Measurements from ENCODE around the gene PDE2A. TPM values are rescaled to one million over a fixed set of nuclear protein-coding genes. Genes with fewer than 3 reads are reported as not detected.
A peak's percentile ranks its signal among the peaks of the same experiment; 100 is the strongest.
"Not testable (repeated sequence)": the region's sequence is repeated elsewhere in the genome, so short reads cannot be mapped to it uniquely, and the experiment has no call there.

PDE2A gene
- total RNA-seq, 2 donors from 2014 or later, result 3.7 to 13.3 TPM

GRCh38 chr11:72562431-72562830, 111.8 kb downstream of the PDE2A start:
- Histone ChIP-seq H3K27ac (ENCODE audit: low read depth, low read length) (no peak overlapping the region), H3K4me1 (ENCODE audit: control insufficient read depth, insufficient read depth, low read length) (no peaks in the 10 kb centered on the region), H3K36me3 (ENCODE audit: control insufficient read depth, insufficient read depth, low read length) (no peaks in the 10 kb centered on the region), H3K9me3 (ENCODE audit: control insufficient read depth, low read length) (no peaks in the 10 kb centered on the region), H3K27me3 (ENCODE audit: control insufficient read depth, insufficient read depth, low read length, poor library complexity, severe bottlenecking) (peaks cover 13% of the 10 kb centered on the region), H3K9ac (ENCODE audit: extremely low read depth, low read length, poor library complexity, severe bottlenecking) (no peak overlapping the region), H3K4me3 (ENCODE audit: low read length) (no peak overlapping the region)
- no peak for DNase-seq
- WGBS, 2 experiments (ENCODE audit: insufficient coverage in 1 of 2, insufficient read length in 1 of 2), result 89 to 96% methylated on average over 3 of the region's 3 CpGs
- H3K4me1 Mint-ChIP-seq, result peaks cover 7% of the 10 kb centered on the region
- peaks cover 5% of the 10 kb centered on the region for H3K27me3 Mint-ChIP-seq (ENCODE audit: insufficient read depth)
- no peaks in the 10 kb centered on the region for H3K36me3 Mint-ChIP-seq (ENCODE audit: low read depth)
- H3K4me3 Mint-ChIP-seq, result no peak overlapping the region
- TF ChIP-seq CTCF (conservative IDR thresholded peaks at IDR 0.05), result no peak
- no peak overlapping the region for H3K27ac Mint-ChIP-seq
- peaks cover 4% of the 10 kb centered on the region for H3K9me3 Mint-ChIP-seq

GRCh38 chr11:72561856-72562255, 112.4 kb downstream of the PDE2A start:
- no peaks in the 10 kb centered on the region for H3K36me3 Mint-ChIP-seq (ENCODE audit: low read depth)
- no peak overlapping the region for H3K9ac ChIP-seq (ENCODE audit: extremely low read depth, low read length, poor library complexity, severe bottlenecking)
- H3K27me3 ChIP-seq (ENCODE audit: control insufficient read depth, insufficient read depth, low read length, poor library complexity, severe bottlenecking), result peaks cover 13% of the 10 kb centered on the region
- H3K9me3 Mint-ChIP-seq, result peaks cover 4% of the 10 kb centered on the region
- no peak overlapping the region for H3K4me3 Mint-ChIP-seq
- H3K4me3 ChIP-seq (ENCODE audit: low read length), result no peak overlapping the region
- H3K4me1 Mint-ChIP-seq, result peaks cover 7% of the 10 kb centered on the region
- H3K9me3 ChIP-seq (ENCODE audit: control insufficient read depth, low read length), result no peaks in the 10 kb centered on the region
- peaks cover 5% of the 10 kb centered on the region for H3K27me3 Mint-ChIP-seq (ENCODE audit: insufficient read depth)
- H3K4me1 ChIP-seq (ENCODE audit: control insufficient read depth, insufficient read depth, low read length), result no peaks in the 10 kb centered on the region
- TF ChIP-seq CTCF (conservative IDR thresholded peaks at IDR 0.05), result no peak
- no peaks in the 10 kb centered on the region for H3K36me3 ChIP-seq (ENCODE audit: control insufficient read depth, insufficient read depth, low read length)
- no peak overlapping the region for H3K27ac ChIP-seq (ENCODE audit: low read depth, low read length)
- H3K27ac Mint-ChIP-seq, result no peak overlapping the region
- WGBS, 2 experiments (ENCODE audit: insufficient coverage in 1 of 2, insufficient read length in 1 of 2), result 94 to 100% methylated on average over 2 to 4 of the region's 4 CpGs
- peak; percentile 28 for DNase-seq

GRCh38 chr11:72560864-72561263, 113.4 kb downstream of the PDE2A start:
- 92 to 96% methylated on average over 14 to 15 of the region's 15 CpGs for WGBS, 2 experiments (ENCODE audit: insufficient coverage in 1 of 2, insufficient read length in 1 of 2)
- H3K9me3 Mint-ChIP-seq, H3K4me3 Mint-ChIP-seq: not testable (repeated sequence)

GRCh38 chr11:72556433-72556832, 117.8 kb downstream of the PDE2A start:
- H3K4me3 Mint-ChIP-seq, result no peak overlapping the region
- TF ChIP-seq CTCF (conservative IDR thresholded peaks at IDR 0.05), result no peak
- Histone ChIP-seq H3K4me1 (ENCODE audit: control insufficient read depth, insufficient read depth, low read length) (no peaks in the 10 kb centered on the region), H3K9ac (ENCODE audit: extremely low read depth, low read length, poor library complexity, severe bottlenecking) (no peak overlapping the region), H3K27me3 (ENCODE audit: control insufficient read depth, insufficient read depth, low read length, poor library complexity, severe bottlenecking) (peaks cover 16% of the 10 kb centered on the region), H3K9me3 (ENCODE audit: control insufficient read depth, low read length) (no peaks in the 10 kb centered on the region), H3K4me3 (ENCODE audit: low read length) (no peak overlapping the region), H3K27ac (ENCODE audit: low read depth, low read length) (no peak overlapping the region), H3K36me3 (ENCODE audit: control insufficient read depth, insufficient read depth, low read length) (no peaks in the 10 kb centered on the region)
- H3K36me3 Mint-ChIP-seq (ENCODE audit: low read depth), result no peaks in the 10 kb centered on the region
- H3K9me3 Mint-ChIP-seq, result no peaks in the 10 kb centered on the region
- no peak for DNase-seq
- no peak overlapping the region for H3K27ac Mint-ChIP-seq
- H3K27me3 Mint-ChIP-seq (ENCODE audit: insufficient read depth), result peaks cover 27% of the 10 kb centered on the region
- H3K4me1 Mint-ChIP-seq, result peaks cover 7% of the 10 kb centered on the region
- 90% methylated on average over 3 to 5 of the region's 5 CpGs for WGBS, 2 experiments (ENCODE audit: insufficient coverage in 1 of 2, insufficient read length in 1 of 2)

More at GRCh38 chr11:72560864-72561263, 113.4 kb downstream of the PDE2A start:
- H3K4me3 ChIP-seq (ENCODE audit: low read length); H3K4me1 ChIP-seq (ENCODE audit: control insufficient read depth, insufficient read depth, low read length); H3K27ac Mint-ChIP-seq; DNase-seq; H3K27ac ChIP-seq (ENCODE audit: low read depth, low read length); H3K4me1 Mint-ChIP-seq; H3K27me3 Mint-ChIP-seq (ENCODE audit: insufficient read depth); H3K36me3 ChIP-seq (ENCODE audit: control insufficient read depth, insufficient read depth, low read length); H3K9ac ChIP-seq (ENCODE audit: extremely low read depth, low read length, poor library complexity, severe bottlenecking); H3K36me3 Mint-ChIP-seq (ENCODE audit: low read depth); H3K9me3 ChIP-seq (ENCODE audit: control insufficient read depth, low read length): not testable (repeated sequence)
- H3K27me3 ChIP-seq (ENCODE audit: control insufficient read depth, insufficient read depth, low read length, poor library complexity, severe bottlenecking), result peaks cover 13% of the 10 kb centered on the region

GRCh38 chr11:72555014-72555522, 119.2 kb downstream of the PDE2A start:
- not testable (repeated sequence) for H3K4me1 ChIP-seq (ENCODE audit: control insufficient read depth, insufficient read depth, low read length); H3K36me3 ChIP-seq (ENCODE audit: control insufficient read depth, insufficient read depth, low read length); DNase-seq; H3K4me3 ChIP-seq (ENCODE audit: low read length); H3K9me3 Mint-ChIP-seq; H3K27ac Mint-ChIP-seq; H3K27ac ChIP-seq (ENCODE audit: low read depth, low read length); H3K9ac ChIP-seq (ENCODE audit: extremely low read depth, low read length, poor library complexity, severe bottlenecking); H3K36me3 Mint-ChIP-seq (ENCODE audit: low read depth); H3K4me1 Mint-ChIP-seq; H3K4me3 Mint-ChIP-seq; H3K9me3 ChIP-seq (ENCODE audit: control insufficient read depth, low read length)
- H3K27me3 ChIP-seq (ENCODE audit: control insufficient read depth, insufficient read depth, low read length, poor library complexity, severe bottlenecking), result peaks cover 16% of the 10 kb centered on the region
- H3K27me3 Mint-ChIP-seq (ENCODE audit: insufficient read depth), result peaks cover 27% of the 10 kb centered on the region
- WGBS, 2 experiments (ENCODE audit: insufficient coverage in 1 of 2, insufficient read length in 1 of 2), result 97 to 100% methylated on average over 2 to 3 of the region's 3 CpGs

All from endodermal cell (in vitro differentiated cells).